ENCODE data around the gene CACNA2D3.

CACNA2D3 gene

GRCh38 chr3:54917862-54918261 lies 795.5 kb downstream of the CACNA2D3 start:
- DNase-seq (ENCODE audit: low read depth in 2 of 2), result no peak

GRCh38 chr3:54918516-54918915 lies 796.2 kb downstream of the CACNA2D3 start:
- DNase-seq (ENCODE audit: low read depth in 2 of 2), result no peak

- DNase-seq (ENCODE audit: low read depth in 2 of 2), result no peak
These were observed 805.9 kb downstream of the CACNA2D3 start, which contains the start of gene LRTM1 for GRCh38 chr3:54928046-54928770. Gene LRTM1 (minus strand): TSS chr3:54928059. CDS start chr3:54927911, 148 bp downstream.

GRCh38 chr3:54931182-54931581 lies 808.8 kb downstream of the CACNA2D3 start:
- no peak for DNase-seq (ENCODE audit: low read depth in 2 of 2)

GRCh38 chr3:54932606-54933005 lies 810.3 kb downstream of the CACNA2D3 start:
- no peak for DNase-seq (ENCODE audit: low read depth in 2 of 2)

- no peak for DNase-seq (ENCODE audit: low read depth in 2 of 2)
These were observed 813.5 kb downstream of the CACNA2D3 start for GRCh38 chr3:54935869-54936268.

- no peak for DNase-seq (ENCODE audit: low read depth in 2 of 2)
These were observed 814.2 kb downstream of the CACNA2D3 start for GRCh38 chr3:54936561-54936960.

- no peak for DNase-seq (ENCODE audit: low read depth in 2 of 2)
These were observed 817.4 kb downstream of the CACNA2D3 start for GRCh38 chr3:54939557-54940300.

- DNase-seq (ENCODE audit: low read depth in 2 of 2), result no peak
These were observed 818.6 kb downstream of the CACNA2D3 start for GRCh38 chr3:54940971-54941370.

GRCh38 chr3:54941690-54942362 lies 819.5 kb downstream of the CACNA2D3 start:
- no peak for DNase-seq (ENCODE audit: low read depth in 2 of 2)

GRCh38 chr3:54949491-54950044 lies 827.2 kb downstream of the CACNA2D3 start:
- no peak for DNase-seq (ENCODE audit: low read depth in 2 of 2)

- no peak for DNase-seq (ENCODE audit: low read depth in 2 of 2)
These were observed 828.1 kb downstream of the CACNA2D3 start for GRCh38 chr3:54950391-54951003.

- peak; percentile 77 to 82 for DNase-seq (ENCODE audit: low read depth in 2 of 2)
These were observed 829.1 kb downstream of the CACNA2D3 start for GRCh38 chr3:54951405-54951804.

- peak; percentile 60 to 63 for DNase-seq (ENCODE audit: low read depth in 2 of 2)
These were observed 831.7 kb downstream of the CACNA2D3 start for GRCh38 chr3:54954022-54954421.

GRCh38 chr3:54954521-54954920 lies 832.2 kb downstream of the CACNA2D3 start:
- DNase-seq (ENCODE audit: low read depth in 2 of 2), result no peak

- DNase-seq (ENCODE audit: low read depth in 2 of 2), result no peak
These were observed 833.1 kb downstream of the CACNA2D3 start for GRCh38 chr3:54955496-54955895.

GRCh38 chr3:54955941-54956340 lies 833.6 kb downstream of the CACNA2D3 start:
- DNase-seq (ENCODE audit: low read depth in 2 of 2), result no peak

- DNase-seq (ENCODE audit: low read depth in 2 of 2), result no peak
These were observed 835.4 kb downstream of the CACNA2D3 start for GRCh38 chr3:54957711-54958110.

GRCh38 chr3:54960082-54960481 lies 837.7 kb downstream of the CACNA2D3 start:
- DNase-seq (ENCODE audit: low read depth in 2 of 2), result peak; percentile 57 to 58

- DNase-seq (ENCODE audit: low read depth in 2 of 2), result peak in 1 of 2 experiments; percentile 50
These were observed 838.3 kb downstream of the CACNA2D3 start for GRCh38 chr3:54960701-54961100.

- no peak for DNase-seq (ENCODE audit: low read depth in 2 of 2)
These were observed 839.8 kb downstream of the CACNA2D3 start for GRCh38 chr3:54962200-54962599.

- DNase-seq (ENCODE audit: low read depth in 2 of 2), result no peak
These were observed 841.3 kb downstream of the CACNA2D3 start for GRCh38 chr3:54963641-54964040.

Measured in fibroblast of skin of left quadriceps (primary cell).